Astrocyte (in vitro differentiated cells and primary cell): ENCODE data around the gene SPTB.

Experiments
- CTCF ChIP-seq: IDR thresholded peaks from 2 replicates; pipeline ENCODE4 v1.5.1; 2011; ENCODE audit warnings: low read depth, mild to moderate bottlenecking, inconsistent platforms, low read length, moderate library complexity; ENCODE audit not compliant: insufficient read depth
- EZH2 ChIP-seq: IDR thresholded peaks from 2 replicates; pipeline ENCODE4 v1.6.1; 2012; ENCODE audit warnings: mild to moderate bottlenecking, low read length, inconsistent platforms; ENCODE audit not compliant: insufficient read depth

- no peak for TF ChIP-seq CTCF
- no peak for TF ChIP-seq EZH2
Observed at GRCh38 chr14:64705381-64706118, 174.2 kb downstream of the SPTB start.
